Skin epidermis (tissue), 12 donors: Measurements from ENCODE around the gene CUX1.
"Not testable (repeated sequence)": the region's sequence is repeated elsewhere in the genome, so short reads cannot be mapped to it uniquely, and the experiment has no call there.

Source experiments
- H3K27ac ChIP-seq, 21 experiments: fragments of 200-600 bp; sonication (generic) in 11 of 21; one replicate each; pipeline ENCODE4 v1.5.0; 2020; ENCODE audit warnings: mild to moderate bottlenecking in 3 of 21, inconsistent platforms in 2 of 21, moderate library complexity in 2 of 21
- H3K4me3 ChIP-seq, 7 experiments: fragments of 200-600 bp; sonication (generic) in 2 of 7; one replicate each; pipeline ENCODE4 v1.5.0; 2020; ENCODE audit warnings: inconsistent platforms in 2 of 7, mild to moderate bottlenecking in 2 of 7, moderate library complexity in 1 of 7

CUX1 gene

DNA sequence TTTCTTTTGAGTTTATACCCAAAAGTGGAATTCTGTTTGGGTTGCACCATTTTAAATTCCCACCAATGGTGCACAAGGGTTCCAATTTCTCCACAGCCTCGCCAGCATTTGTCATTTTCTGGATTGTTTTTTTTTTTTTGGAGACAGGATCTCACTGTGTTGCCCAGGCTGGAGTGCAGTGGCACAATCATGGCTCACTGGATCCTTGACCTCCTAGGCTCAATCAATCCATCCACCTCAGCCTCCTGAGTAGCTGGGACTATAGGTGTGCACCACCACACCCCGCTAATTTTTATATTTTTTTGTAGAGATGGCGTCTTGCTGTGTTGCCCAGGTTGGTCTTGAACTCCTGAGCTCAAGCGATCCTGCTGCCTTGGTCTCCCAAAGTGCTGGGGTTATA, 46.6 kb downstream of the CUX1 start:
- no peak overlapping the region for H3K27ac ChIP-seq
- no peak overlapping the region for H3K4me3 ChIP-seq

DNA sequence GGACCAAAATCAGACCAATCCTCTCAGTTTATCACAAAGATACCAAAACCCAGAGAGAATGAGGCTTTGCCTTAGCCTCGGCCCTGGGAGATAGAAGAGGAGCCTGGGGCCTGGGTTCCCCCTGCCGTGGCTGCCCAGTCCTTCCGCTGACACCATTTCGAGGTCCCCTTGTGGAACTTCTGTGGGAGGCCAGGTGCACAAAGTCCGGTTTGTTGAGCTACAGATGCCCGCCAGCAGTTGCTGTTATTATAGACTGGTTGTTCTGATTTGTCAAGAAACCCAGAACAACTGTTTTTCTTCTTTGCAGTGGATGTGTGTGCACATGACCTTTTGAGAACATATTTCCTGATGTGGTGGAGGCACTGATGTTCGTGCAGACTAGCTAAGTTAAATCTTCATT, 47.6 kb downstream of the CUX1 start:
- Histone ChIP-seq H3K4me3 (no peak overlapping the region), H3K27ac (no peak overlapping the region)

DNA sequence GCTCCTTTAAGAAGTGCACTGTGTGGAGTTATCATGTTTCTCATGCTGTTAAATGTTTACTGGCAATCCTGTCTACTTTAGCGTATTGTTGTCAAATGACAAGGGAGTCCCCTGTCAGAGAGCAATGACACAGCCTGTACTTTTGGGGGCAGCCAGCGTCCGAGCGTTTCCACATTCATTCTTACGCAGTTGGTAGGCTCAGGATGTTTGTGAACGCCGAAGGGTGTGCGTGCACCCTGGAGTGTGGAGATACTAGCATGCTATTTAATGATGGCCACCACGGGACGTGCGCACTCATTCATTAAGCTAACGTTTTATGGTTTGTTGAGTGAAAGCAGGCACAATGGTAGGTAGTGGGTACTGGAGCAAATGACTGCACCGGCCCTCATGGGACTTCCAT, 48.0 kb downstream of the CUX1 start:
- Histone ChIP-seq H3K4me3 (no peak overlapping the region), H3K27ac (no peak overlapping the region)

DNA sequence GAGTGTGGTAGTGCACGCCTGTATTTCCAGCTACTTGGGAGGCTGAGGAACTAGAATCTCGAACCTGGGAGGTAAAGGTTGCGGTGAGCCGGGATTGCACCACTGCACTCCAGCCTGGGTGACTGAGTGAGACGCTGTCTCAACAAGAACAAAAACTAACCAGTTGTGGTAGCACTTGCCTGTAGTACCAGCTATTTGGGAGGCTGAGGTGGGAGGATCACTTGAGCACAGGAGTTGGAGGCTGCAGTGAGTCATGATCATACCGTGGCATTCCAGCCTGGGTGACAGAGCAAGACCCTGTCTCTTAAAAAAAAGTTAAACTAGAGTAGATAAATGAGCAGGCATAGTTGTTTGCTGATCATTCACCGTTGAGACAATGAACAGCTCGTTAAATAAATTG, 48.9 kb downstream of the CUX1 start:
- Histone ChIP-seq H3K27ac (no peak overlapping the region), H3K4me3 (no peak overlapping the region)

DNA sequence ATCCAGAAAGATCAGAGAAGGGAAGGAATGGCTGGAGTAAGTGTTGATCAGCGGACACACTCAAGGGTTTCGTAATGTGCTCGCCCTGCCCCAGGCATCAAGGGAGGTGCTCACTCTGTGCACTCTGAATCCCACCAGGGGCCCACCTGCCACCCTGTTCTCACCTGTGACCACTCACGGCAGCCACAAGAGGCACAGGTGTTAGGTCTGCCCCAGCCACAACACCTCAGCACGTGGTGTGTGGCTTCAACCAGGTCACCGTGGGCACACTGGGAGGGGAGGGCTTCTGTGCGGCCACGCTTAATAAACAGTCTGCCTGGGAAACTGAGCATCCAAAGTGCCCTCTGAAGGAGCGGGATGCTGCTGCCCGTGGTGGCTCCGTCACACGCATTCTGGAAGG, 49.8 kb downstream of the CUX1 start:
- no peak overlapping the region for H3K4me3 ChIP-seq
- H3K27ac ChIP-seq, result no peak overlapping the region

DNA sequence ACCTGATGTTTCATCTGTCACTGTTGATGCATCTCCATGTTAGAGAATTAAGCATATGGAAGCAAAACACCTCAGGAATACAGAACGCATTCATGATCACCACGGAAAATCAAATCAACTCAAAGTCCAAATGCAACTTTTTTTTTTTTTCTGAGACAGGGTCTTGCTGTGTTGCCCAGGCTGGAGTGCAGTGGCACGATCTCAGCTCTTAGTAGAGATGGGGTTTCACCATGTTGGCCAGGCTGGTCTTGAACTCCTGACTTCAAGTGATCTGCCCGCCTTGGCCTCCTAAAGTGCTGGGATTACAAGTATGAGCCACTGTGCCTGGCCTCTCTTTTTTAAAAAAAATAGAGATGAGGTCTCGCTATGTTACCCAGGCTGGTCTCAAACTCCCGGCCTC, 50.3 kb downstream of the CUX1 start:
- not testable (repeated sequence) for H3K4me3 ChIP-seq, H3K27ac ChIP-seq

DNA sequence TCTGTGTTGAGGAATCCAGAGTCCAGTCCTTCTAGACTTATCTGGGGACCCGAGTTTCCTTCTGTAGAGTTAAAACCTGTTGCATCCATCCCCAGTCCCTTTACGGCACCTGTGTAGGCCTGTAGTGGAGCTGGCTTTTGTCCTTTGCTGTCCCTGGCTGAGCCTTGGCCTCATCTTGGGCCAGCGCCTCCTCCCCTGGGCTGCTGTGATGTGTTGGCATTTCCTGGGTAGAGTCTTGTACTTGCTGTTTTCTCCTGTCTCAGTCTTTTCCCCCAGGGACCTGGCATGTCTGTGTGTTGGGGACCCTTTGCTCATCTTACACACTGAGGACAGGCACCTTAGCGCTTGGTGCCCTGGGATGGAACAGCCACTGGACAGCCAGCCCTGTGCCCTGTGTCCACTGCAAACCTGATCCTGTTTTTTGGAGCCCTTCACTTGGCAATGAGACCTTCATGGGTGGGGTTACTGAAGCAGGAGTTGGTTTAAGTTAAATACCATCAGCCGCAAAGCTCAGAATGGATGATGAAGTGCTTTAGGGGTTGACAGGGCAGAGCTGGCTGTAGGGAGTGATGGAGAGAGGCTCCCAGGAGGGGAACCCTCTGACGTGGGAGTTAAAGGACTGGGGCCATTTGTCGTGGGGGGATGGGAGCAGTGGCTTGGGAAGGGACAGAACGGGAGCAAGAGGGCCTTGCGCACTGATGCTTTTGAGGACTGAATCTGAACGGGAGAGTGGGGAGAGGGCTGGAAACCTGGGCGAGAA, 50.9 kb downstream of the CUX1 start:
- Histone ChIP-seq H3K4me3 (no peak overlapping the region), H3K27ac (no peak overlapping the region)

DNA sequence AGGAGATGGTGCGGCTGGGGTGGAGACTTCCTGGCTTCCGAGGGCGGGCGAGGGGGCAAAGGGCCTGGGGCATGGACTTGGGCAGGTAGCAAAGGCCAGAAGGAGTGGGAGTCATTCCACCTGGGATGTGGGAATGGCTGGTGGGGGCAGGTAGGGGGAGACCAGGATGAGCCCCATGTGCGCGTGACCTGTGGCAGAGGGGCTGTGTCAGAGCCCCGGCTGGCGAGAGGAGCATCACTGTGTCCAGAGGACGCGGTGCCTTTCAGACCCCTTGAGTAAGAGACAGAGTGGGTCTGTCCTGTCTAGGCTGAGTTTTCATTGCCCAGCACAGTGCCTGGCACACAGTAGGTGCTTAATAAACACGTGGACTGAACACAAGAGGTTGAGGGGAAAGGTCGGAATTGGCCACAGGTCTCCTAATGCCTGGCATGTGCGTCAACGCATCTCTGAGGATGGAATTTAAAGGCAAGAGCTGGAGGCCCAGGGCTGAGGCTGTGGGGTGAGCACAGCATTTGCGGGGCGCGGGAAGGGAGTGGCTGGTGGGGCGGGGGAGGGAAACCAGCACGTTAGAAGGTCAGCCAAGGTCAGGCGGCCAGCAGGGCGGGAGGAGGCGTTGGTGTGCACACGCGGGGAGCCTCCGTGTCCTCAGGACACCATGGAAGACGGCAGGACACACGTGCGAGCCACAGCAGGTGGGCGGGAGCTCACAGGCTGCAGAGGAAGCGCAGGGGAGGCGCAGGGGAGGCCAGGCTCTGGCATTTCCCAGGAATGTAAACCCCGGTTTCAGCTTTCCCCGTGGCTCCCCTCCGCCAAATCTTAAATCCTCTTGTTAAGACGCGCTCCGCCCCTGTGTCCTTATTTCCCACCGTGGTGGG, 51.8 kb downstream of the CUX1 start:
- Histone ChIP-seq H3K27ac (no peak overlapping the region), H3K4me3 (no peak overlapping the region)

DNA sequence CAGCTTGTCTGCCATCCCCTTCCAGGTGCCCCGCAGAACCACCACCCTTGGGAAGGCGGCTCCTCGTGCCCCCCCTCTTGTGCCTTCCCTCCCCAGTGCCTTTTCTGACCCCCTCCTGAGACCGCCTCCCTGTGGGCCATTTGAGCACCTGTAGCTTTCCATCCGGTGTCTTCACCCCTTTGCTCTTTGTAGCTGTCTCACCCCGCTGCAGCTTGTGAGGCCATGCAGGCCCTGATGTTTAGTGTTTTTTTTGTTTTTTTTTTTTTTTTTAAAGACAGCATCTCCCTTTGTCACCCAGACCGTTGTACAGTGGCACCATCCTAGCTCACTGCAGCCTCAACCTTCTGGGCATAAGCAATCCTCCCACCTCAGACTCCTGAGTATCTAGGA, 52.5 kb downstream of the CUX1 start:
- no peak overlapping the region for H3K27ac ChIP-seq

DNA sequence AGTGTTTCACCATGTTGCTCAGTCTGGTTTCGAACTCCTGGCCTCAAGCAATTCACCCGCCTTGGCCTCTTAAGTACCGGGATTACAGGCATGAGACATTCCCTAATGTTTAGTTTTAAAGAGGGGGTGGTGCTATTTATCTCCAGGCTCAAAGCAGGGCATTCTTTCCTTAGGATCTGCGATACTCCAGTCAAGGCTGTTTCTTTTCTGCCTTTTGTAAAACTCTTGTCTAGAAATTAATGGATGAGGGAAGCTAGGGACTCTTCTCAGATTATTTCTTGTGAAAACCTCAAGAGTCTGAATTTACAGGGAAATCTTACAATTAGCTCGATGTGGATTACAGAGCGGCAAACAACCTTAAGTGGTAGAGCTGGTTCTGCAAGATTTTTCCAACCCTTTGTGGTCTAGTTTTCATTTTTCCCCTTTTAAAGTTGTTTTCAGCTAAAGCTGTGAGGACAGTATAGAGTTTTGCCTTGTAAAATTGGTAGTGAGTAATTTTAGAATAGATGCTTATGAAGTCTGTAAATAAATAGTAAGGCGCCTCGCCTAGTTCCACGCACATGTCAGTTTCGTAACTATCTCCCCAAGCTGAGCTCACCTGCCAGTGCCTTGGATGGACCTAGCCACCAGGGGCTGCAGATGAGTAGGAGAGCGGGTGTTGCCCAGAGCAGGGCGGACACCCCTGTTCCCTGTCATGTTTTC, 53.1 kb downstream of the CUX1 start:
- H3K27ac ChIP-seq, result no peak overlapping the region
- no peak overlapping the region for H3K4me3 ChIP-seq

More for the DNA sequence above, 52.5 kb downstream of the CUX1 start:
- no peak overlapping the region for H3K4me3 ChIP-seq

DNA sequence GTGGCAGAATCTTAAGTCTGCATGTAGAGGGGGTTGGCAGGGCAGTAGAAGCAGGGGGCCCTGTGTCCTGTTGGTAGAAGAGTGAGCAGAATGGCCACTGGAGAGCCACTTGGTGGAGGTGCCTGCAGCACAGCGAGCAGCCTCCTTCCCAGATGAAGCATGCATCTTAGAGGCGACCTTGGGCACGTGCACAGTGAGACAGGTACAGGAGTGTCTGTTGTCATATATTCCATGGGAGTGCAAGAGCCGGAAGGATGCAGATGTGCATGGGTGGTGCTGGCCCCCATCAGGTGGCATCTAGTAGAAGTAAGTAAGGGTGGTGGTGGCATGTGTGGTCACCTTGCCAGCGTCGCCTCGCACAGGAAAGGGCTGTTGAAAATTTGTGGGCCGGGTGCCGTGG, 53.9 kb downstream of the CUX1 start:
- Histone ChIP-seq H3K27ac (no peak overlapping the region), H3K4me3 (no peak overlapping the region)

DNA sequence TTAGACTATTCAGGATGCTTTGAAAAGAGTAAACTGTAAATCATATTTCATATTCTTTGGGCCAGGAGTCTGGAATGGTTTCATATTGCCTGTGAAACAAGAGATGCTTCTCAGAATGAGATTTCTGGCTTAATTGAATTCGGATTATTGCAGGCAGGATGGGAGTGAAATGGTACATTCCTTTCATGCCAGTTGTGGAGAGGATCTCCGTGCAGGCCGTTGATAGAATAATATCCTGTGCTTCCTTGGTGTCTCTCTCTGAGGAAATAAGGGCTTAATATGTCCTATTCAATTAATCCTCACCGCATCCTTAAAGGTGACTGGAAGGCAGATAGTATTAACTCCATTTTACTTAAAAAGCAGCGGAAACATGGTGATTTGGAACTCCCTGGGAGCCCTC, 56.6 kb downstream of the CUX1 start:
- Histone ChIP-seq H3K27ac (no peak overlapping the region), H3K4me3 (no peak overlapping the region)

DNA sequence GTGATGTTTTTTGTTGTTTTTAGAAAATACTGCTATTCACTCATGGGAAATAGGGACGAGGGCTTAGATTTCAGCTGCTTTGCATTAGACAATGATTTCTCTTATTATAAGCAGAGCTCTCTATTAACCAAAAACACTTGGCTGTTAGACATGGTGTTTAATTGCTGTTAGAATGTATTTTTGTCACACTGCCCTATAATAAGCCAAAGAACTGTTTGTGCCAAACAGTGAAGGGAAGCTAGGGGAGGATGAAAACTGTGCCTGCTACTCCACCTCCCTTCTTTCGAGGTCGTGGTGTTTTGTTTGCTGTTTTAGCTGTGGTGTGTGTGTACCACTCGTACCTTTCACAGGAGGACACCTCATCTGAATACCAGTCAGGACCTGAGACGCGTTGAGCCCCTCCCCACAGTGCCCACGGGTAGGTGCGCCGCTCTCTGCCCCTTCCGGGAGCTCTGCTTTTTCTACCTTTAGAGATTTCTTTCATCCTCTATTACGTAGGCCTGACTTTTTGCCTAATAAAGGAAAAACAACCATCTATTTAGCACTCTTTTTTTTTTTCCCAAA, 57.9 kb downstream of the CUX1 start:
- H3K4me3 ChIP-seq, result no peak overlapping the region
- no peak overlapping the region for H3K27ac ChIP-seq

DNA sequence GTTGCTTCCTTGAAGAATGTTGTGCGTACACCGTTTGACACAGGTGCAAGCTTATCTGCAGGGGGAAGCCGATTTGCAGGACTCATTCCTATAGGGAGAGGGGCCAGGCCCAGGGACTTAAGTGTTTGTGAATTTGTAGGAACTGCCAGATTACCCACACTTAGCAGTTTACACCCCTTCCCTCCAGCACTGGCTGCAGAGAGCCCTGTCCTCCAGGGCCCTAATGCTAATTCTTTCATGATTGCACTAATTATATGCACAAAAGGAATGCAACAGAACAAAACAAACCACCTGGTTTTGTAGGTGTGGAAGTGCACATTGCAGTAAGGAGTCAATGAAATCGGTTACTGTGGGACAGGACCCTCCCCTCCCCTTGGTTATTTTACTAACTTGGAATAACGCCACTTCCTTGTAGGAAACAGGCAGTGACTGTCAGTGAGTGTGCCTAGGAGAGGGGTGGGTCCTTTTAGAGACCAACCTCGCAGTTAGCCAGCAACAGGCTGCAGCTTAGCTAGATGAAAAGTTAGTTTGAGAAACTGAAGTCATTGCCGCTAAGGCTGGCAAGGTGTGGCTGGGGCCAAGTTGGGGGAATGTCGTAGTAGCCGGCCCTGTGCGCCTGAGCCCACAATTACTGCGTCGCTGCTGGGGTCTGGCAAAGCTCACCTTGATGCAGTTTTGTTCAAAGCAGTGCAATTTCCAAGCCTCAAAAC, 60.6 kb downstream of the CUX1 start:
- no peak overlapping the region for H3K4me3 ChIP-seq
- no peak overlapping the region for H3K27ac ChIP-seq

DNA sequence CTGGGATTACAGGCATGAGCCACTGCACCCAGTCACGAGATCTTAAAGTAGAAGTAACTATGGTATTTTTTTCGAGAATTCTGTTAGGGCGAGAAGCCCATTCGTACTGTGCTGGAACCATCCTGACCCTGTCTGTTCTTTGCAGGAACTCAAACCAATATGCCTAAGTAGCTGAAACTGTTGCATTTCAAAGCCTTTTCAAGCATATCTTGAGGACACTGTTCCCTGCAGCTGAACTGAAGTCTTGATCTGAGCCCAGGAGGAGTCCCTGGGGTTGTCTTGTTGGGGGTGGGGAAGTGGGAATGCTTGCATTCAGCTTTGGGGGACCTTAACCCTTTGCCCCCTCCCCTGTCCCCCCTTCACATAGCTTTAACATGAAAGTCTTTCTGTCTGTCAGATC, 61.5 kb downstream of the CUX1 start:
- no peak overlapping the region for H3K4me3 ChIP-seq
- H3K27ac ChIP-seq, result no peak overlapping the region

DNA sequence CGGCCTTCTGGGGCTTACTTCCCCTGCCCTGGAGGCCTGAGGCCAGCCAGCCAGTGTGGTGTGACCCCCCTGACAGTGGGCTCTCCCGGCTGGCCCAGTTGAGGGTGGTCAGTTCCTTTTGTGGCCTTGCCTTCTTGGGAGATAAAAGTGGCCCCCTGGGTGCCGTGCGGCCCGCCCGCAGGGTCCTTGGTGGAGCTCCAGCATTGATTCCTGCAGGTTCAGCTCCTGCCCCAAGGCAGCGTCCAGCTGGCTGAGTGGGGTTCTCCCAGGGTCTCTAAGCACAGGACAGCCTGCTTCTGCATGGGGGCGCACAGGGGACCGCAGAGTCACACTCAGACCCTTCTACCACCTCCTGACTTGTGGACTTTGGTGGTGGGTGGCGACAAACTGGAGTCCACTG, 62.1 kb downstream of the CUX1 start:
- Histone ChIP-seq H3K4me3 (no peak overlapping the region), H3K27ac (no peak overlapping the region)

DNA sequence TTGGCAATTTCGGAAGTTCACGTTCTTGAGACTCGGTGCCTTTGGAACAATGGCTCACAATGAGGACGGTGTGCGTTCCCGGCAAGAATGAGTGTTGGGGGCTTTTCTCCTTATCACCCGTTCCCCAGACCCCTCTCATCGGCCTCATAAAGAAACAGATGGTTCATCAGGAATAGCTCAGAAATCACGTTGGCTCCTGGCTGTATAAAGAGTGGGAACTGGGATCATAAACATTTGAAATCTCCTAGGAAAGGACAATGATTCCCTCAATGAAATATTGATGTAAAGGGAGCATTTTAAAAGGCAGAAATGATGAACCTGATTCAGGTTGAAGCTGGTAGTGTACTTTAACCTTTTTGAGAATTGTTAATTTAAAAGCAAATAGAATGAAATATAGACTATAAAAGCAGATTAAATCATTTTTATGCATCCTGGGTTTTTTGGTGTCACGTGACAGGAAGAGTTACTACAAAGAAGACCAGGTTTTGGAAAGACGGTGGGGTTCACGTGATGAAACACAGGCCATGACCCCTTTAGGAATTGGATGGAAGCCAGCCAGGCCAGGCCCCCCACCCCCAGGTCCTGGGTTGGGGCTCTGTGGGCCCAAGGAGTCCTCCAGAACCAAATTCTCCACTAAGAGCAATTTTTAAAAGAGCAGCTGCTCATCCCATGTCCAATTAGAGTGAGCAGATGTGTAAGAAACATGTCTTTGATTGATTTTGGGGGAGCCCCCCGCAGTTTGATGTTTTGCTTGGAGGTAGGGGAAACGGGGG, 63.0 kb downstream of the CUX1 start:
- Histone ChIP-seq H3K27ac (no peak overlapping the region), H3K4me3 (no peak overlapping the region)

DNA sequence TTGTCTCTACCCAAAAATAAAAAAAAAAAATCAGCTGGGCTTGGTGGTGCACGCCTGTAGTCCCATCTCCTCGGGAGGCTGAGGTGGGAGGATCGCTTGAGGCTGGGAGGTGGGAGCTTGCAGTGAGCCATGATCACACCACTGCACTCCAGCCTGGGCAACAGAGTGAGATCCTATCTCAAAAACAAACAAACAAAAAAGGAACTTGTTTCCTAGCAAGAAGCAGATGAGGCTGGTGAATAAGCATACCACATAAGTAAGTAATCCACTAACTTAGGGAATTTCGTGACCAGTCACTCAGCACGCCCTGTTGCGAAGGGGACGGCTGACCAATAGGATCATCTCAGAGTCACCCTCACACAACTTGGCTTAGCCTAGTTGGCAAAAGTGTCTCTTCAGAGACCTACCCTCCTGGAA, 64.6 kb downstream of the CUX1 start:
- Histone ChIP-seq H3K27ac (peak overlapping the region in 7 of 21 experiments; percentile 15 to 80 (median 61)), H3K4me3 (no peak overlapping the region)
